Amygdala (tissue), 56 donors: ENCODE data around the gene SPRR2G.
"Not testable (repeated sequence)": the region's sequence is repeated elsewhere in the genome, so short reads cannot be mapped to it uniquely, and the experiment has no call there.

Experiments used
- DNase-seq, 56 donors: peaks; one replicate each; lab custom pipeline; 2025; lab: John Stamatoyannopoulos, UW

Gene SPRR2G

GRCh38 chr1:153150846-153151245 is at the start of gene SPRR2G:
Gene SPRR2G (minus strand): TSS chr1:153150890. CDS start chr1:153150110, 780 bp downstream.
- no peak for DNase-seq

- no peak for DNase-seq
Measured at GRCh38 chr1:153195216-153195615, 44.5 kb upstream of the SPRR2G start.

DNA sequence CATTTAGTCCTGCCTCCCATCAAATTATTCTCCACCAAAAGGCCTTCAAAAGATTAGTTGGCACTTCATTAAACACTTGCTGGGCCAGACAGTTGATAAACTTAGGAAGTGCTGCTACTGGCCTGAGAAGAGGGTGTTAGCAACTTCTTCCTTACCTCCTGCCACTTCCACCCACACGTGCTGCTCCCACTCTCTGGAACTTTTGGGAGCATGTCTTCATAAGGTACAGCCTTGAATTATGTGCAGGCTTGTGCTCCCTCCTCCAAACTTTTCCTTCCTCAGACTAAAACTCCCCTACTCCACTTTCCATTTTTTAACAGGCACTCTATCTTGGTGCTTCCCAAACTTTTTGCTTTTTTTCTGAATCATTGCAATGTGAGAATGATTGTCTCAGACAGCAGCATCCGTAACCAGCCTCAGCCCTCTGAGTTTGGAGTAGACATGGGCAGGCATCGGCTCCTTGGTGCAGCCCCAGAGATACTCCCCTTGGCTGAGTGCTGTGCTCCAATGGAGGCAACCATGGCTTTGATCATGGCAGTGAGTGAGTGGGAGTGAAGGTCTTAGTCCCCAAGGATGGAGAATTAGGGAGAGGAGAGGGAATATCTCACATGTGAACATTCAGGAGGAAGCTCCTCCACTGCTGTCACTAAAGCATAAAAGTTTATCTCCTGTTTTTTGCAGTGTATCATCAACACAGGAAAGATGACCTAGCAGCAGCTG is 43.8 kb upstream of the SPRR2G start:
- DNase-seq: no peak

DNA sequence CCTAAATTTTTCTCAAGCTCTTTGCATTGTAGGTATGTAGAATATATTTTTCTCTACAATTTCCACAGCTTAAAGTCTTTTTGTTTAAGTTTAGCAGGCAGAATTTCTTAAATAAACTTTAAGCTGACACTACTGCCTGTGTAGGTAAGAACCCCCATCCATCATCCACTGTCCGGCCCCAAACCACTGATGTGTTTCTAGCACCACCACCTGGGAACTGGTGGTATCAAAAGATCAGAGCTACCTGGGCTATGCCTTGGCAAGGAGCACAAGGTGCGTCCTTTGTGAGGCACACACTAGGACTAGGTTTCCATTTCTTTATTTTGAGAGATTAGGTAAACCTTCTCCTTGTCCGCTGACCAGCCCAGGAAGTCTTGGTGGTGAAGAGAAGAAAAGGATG is 42.0 kb upstream of the SPRR2G start:
- no peak for DNase-seq

- DNase-seq: no peak
Measured at GRCh38 chr1:153190373-153190772, 39.7 kb upstream of the SPRR2G start.

GRCh38 chr1:153188301-153188700 is 37.6 kb upstream of the SPRR2G start:
- not testable (repeated sequence) for DNase-seq

- no peak for DNase-seq
Measured at GRCh38 chr1:153180556-153180955, 29.9 kb upstream of the SPRR2G start.

- DNase-seq: no peak
Measured at GRCh38 chr1:153178922-153179321, 28.2 kb upstream of the SPRR2G start.

GRCh38 chr1:153174624-153175023 is 23.9 kb upstream of the SPRR2G start:
- DNase-seq: no peak

- no peak for DNase-seq
Measured at GRCh38 chr1:153168686-153169085, 18.0 kb upstream of the SPRR2G start.

- DNase-seq: no peak
Measured at GRCh38 chr1:153155541-153155940, 4.9 kb upstream of the SPRR2G start.

GRCh38 chr1:153152481-153152880 is 1.8 kb upstream of the SPRR2G start:
- DNase-seq: no peak

DNA sequence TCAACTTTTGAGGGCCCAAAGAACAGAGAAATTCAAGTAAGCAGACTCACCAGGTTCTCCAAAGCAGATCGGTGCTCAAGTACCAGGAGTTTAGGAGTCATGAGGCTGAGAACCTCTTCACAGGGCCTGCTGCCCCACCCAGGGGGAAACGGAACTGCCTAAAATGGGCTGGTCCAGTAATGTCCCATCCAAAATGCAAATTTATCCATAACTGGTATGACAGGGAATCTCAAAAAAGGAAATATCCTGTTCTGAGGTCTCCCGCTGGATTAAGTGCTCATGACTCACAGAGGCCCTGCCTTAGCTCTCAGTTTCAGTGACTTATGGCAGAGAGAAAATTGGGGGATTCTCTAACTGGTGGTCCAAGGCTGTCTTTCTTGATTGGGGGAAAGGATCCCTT is 9.3 kb downstream of the SPRR2G start:
- no peak for DNase-seq

- DNase-seq: no peak
Measured at GRCh38 chr1:153140484-153140883, 10.2 kb downstream of the SPRR2G start.

- no peak for DNase-seq
Measured at GRCh38 chr1:153133743-153134142, 16.9 kb downstream of the SPRR2G start.

DNA sequence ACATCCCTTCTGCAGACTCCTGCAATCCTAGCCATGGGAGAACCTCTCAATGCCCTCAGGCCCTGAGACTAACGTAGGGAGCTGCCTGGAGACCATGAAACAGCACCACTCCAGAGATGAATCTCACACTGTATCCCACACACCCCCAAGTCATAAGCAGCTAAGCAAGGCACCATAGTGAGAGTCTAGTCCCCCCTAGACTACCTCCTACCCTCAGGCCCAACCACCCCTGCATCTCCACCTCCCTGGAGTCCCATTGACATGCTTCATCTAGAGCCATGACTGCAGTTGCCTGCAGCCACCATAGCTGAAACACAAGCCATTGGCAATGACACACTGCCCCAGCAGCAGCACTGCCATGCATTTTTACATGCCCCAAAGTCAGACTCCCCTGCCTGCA is 17.4 kb downstream of the SPRR2G start:
- no peak for DNase-seq

- not testable (repeated sequence) for DNase-seq
Measured at GRCh38 chr1:153128688-153129087, 22.0 kb downstream of the SPRR2G start.

DNA sequence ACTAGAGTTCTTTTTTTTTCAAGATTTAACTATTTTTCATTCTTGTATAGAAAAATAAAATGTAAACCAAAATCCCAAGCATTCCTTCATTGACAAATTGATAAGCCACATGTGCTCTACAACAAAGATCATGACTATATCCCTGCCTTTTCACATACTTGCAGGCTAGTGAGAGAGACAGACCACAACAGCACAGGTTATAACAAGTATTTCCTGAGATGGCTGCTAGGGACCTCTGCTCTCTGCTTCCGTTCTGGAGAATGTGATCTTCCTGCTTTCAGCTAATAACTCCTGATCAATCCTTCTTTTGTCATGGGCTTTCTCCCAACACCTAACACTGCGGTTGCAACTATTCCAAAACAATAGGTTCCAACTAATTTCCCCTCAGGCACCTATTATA is 23.4 kb downstream of the SPRR2G start:
- no peak for DNase-seq

GRCh38 chr1:153125536-153125935 is 25.2 kb downstream of the SPRR2G start:
- DNase-seq: no peak

DNA sequence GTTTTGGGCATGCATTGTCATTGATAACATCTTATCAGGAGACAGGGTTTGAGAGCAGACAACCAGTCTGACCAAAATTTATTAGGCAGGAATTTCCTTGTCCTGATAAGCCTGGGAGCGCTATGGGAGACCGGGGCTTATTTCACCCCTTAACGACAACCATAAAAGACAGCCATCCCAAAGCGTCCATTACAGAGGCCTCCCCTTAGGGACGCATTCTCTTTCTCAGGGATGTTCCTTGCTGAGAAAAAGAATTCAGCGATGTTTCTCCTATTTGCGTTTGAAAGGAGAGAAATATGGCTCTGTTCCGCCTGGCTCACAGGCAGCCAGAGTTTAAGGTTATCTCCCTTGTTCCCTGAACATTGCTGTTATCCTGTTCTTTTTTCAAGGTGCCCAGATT is 26.9 kb downstream of the SPRR2G start:
- not testable (repeated sequence) for DNase-seq

DNA sequence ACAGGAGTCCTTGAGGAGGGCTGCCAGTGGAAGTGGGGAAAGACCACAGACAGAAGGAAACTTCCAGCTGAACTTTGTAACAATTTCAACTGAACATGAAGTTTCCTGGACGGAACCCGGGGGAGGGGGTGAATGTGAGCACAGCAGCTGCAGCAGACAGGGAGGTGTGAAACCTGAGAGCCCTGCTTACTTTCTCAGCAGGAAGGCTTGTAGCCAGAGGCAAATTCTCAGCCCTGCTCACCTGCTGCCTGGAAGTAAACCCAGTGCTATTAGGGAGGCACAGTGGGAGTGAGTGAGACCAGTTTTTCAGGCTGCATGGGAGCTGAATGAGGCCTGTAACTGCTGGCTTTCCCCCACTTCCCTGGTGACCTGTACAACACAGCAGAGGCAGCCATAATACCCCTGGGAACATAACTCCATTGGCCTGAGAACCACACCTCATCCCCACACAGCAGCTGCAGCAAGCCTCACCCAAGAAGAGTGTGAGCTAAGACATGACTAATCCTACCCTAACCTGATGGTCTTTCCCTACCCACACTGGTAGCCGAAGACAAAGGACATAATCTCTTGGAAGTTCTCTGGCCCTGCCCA is 27.8 kb downstream of the SPRR2G start:
- no peak for DNase-seq

DNA sequence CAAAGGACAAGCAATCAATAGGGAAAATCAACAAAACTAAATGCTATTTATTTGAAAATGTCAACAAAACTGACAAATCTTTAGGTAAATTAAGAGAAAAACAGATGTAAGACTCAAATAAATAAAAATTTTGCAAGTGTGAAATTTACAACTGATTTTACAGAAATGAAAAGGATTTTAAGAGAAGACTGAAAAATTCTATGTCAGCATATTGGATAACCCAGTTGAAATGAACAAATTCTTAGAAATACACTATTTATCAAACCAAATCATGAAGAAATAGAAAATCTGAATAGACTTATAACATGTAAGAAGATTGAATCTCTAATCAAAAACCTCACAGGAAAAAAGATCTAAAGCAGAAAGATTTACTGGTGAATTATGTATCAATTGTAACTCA is 29.7 kb downstream of the SPRR2G start:
- no peak for DNase-seq
